NCI-H2029 (cell line): ENCODE measurements around the gene XIAP.
"Not testable (repeated sequence)": the region's sequence is repeated elsewhere in the genome, so short reads cannot be mapped to it uniquely, and the experiment has no call there.

Experiments
- DNase-seq: peaks from one replicate; lab custom pipeline; 2025; lab: John Stamatoyannopoulos, UW

The XIAP gene

DNA sequence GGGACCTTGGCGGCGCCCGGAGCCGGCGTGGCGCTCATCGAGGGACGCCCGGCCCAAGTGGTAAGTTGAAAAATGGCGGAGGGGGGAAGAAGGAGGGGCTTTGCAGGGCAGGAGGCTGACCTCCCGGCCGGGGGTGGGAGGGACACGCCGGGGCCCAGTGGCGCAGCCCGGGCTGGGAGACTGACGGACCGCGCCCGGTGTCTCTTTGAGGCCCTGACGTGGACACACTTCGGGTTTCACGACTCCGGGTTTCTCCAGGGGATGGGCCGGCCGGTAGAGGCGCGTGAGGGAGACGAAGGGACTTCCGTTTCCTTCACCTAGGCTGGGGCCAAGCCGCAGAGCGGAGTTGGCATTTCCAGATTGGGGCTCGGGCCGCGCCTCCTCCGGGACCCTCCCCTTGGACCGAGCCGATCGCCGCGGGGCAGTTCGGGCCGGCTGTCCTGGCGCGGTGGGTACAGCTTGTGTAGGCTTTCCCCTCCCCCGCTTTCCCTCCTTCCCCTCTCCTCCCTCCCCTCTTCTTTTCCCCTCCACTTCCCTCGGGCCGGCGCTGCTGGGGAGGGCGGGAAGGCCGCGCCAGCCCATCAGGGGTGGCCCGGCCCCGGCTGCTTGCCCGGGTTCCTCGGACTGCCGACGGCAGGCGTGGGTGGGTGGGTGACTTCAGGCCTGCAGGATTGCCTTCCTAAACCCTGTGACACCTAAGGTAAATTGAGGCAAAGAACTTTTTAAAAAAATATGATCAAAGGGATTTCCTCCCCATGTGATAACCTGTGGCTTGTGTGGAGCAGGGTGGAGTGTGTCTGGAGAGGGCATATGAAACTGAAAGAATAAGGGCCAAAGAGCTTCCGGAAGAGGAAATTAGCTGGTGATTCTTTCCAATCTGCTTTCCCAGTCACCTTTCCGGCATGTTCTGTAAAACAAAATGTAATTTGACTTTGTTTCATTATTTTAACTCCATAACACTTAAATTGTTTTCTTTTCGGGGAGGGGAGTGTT, at the start of gene XIAP:
TSS of gene XIAP (plus strand) at position 208 of the 993 bp plus-strand sequence. CDS start 25,610 bp downstream, outside the sequence.
- DNase-seq: peak; percentile 73

DNA sequence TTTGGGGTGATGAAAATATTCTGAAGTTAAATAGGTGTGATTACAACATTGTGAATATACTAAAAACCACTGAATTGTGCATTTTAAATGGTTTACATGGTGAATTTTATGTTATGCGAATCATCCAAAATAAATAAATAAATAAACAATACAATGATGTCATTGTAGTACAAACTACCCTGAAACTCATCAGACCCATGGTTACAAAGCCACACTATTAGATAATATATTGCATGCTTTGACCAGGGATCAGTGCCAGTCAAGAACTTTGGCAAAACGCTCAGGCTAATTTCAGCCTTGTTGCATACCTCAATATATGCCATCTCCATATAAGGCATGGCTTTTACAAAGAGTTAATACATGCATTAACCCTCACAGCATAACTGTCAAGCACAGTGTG, 45.5 kb upstream of the XIAP start:
- DNase-seq: no peak

DNA sequence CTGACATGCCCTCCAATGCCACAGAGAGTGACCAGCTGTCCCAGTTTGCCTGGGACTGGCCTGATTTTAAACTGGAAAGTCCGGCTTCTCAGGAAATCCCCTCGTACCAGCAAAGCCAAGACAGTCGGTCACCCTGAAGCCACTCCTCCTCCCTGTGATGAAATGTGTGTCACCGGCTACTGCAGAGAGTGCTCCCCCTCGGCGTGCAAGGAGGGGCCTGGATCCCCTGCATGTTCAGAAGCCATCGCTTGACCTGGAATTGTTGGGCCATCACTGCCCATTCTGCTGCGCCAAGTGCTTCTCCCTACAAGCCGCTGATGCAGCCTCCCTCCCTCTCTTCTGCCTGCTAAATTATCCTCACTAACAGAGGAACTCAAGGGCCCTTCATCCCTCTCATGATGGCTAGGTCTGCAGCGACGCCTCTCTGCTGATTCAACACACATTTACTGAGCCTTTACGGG, 44.9 kb upstream of the XIAP start:
- peak; percentile 58 for DNase-seq

DNA sequence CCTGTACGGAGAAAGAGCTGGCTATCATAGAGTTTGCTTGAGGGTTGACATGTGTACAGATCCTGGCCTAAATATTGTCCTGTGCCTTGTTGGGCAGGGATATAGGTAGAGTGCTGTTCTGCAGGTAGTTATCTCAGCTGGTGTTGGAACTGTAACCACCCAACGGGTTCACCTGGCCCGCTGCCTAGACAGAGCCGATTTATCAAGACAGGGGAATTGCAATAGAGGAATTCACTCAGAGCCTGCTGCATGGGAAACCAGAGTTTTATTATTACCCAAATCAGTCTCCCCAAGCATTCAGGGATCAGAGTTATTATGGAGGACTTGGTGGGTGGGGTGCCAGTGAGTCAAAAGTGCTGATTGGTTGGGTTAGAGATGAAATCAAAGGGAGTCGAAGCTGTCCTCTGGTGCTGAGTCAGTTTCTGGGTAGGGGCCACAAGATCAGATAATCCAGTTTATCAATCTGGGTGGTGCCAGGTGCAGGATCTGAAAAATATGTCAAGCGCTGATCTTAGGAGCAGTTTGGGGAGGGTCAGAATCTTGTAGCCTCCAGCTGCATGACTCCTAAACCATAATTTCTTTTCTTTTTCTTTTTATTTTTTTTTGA, 42.5 kb upstream of the XIAP start:
- no peak for DNase-seq

DNA sequence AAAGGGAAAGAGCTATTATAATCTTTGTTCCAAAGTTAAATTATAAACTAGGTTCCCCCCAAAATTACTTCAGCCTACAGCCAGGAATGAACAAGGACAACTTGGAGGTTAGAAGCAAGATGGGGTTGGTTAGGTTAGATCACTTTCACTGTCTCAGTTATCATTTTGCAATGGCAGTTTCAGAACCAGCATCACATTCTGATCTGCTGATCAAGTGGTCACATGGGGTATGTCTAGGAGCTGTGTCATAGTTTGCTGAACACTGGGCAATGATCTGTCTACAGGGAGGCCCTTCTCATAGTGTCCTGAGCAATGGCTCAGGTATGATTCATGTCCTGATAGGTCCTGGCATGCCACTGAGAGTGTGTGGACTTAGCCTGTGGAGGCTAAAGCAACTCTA, 41.6 kb upstream of the XIAP start:
- DNase-seq: no peak

DNA sequence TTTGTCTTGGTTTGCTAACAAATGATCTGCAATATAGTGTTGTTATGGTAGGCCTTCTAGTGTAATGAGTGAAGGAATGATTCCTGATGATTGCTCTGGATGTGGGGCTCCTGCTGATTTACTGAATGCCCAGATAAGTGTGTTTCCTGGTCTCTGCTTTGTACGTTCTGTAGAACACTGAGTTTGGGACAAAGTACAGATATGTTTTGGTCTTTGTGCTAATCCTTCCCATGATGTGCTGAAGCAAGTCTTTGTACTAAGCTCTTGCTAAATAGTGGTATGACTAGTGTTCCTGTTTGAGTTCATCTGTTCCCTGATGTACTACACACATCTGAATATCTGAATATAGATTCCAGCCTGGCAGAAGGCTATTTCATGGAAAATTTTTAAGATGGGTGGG, 36.9 kb upstream of the XIAP start:
- no peak for DNase-seq

DNA sequence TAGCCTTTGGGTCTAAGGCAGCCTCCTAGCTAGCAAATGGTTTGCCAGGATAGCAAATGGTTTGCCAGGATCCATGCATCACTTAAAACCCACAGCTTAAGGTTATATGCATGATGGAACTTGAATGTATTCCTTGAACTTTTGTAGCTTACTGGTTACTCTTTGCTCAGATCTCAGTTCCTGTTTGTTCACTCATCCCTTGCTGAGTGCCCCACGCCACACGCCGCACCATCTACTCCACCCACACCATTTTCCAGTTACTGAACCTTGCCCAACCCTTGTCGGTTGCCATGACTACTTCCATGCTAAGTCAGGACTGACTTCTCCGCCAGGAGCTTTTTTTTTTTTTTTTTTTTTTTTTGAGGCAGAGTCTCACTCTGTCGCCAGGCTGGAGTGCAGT, 29.5 kb upstream of the XIAP start:
- peak; percentile 31 for DNase-seq

DNA sequence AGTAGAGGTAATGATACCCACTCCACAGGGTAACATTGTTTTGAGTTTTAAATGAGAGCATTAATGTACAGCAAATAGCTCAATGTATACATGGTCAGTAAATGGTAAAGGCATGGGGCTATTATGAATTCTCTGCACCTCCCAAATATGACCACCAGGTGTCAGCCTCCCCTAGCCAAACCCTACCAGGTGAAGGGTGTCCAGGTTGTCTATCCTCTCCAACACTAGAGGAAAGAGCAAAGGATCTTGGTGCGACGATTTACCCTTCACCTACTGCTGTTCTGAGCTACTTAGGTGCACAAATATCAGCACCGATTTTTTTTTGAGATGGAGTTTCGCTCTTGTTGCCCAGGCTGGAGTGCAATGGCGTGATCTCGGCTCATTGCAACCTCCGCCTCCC, 26.5 kb upstream of the XIAP start:
- DNase-seq: peak; percentile 11

DNA sequence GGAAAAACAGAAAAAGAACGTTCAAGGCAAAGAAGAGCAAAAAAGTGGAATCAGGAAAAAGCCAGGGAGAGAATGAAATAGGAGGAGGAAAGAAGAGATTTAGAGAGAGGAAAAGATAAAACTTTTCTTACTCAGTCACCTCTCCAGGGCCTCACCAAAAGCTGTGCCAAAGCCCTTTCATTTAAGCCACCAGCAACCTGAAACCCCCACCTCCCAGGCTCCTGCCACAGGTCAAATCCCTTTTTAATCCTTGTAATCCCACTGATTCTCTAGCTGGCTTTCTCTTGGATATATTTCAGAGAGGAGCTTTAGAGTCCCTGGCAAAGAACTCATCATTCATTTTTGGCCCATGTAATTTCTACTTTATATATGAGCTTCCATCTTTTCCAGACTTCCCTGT, 25.7 kb upstream of the XIAP start:
- no peak for DNase-seq

DNA sequence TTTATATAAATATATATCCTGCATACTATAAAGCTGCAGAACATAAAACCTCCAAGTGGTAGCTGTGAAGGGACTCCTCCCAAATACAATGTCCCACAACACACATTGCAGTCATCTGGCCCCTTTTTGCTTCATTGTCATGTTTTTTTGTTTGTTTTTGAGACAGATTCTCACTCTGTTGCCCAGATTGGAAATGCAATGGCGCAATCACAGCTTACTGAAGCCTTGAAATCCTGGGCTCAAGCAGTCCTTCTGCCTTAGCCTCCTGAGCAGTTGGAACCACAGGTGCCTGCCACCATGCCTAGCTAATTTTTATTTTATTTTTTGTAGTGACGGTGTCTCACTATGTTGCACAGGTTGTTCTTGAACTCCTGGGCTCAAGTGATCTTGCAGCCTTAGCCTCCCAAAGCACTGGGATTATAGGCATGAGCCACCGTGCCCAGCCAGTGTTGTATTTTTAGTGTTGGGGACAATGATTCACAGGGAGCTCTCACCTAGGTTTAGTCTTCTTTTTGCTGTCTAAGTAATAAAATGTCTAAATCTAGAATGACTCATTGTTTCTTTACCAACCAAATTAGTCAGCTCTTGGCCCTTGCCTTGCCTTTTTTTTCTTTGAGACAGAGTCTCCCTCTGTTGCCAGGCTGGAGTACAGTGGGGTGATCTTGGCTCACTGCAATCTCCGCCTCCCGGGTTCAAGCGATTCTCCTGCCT, 24.0 kb upstream of the XIAP start:
- DNase-seq: no peak

DNA sequence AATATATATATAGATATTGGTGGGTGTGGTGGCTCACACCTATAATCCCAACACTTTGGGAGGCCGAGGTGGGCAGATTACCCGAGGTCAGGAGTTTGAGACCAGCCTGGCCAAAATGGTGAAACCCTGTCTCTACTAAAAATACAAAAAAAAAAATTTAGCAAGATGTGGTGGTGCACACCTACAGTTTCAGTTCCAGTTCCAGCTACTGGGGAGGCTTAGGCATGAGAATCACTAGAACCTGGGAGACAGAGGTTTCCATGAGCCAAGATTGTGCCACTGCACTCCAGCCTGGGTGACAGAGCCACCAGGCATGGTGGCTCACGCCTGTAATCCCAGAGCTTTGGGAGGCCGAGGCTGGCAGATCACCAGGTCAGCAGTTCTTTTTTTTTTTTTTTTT, 14.7 kb upstream of the XIAP start:
- not testable (repeated sequence) for DNase-seq

DNA sequence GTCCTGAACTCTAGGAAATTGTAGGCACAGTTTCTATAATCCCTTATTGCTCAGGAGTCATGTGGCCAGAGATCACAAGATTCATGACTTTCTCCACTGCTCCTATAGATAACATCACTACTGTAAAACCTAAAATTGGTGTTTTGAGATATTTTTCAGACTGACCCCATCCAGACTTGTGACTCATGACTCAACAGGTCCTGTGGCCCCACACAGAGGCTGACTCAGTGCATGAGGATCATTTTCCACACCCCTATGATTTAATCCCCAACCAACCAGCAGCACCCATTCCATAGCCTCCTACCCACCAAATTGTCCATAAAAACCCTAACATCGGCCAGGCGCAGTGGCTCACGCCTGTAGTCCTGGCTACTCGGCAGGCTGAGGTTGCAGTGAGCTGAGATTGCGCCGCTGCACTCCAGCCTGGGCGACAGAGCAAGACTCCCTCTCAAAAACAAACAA, 13.2 kb upstream of the XIAP start:
- no peak for DNase-seq

DNA sequence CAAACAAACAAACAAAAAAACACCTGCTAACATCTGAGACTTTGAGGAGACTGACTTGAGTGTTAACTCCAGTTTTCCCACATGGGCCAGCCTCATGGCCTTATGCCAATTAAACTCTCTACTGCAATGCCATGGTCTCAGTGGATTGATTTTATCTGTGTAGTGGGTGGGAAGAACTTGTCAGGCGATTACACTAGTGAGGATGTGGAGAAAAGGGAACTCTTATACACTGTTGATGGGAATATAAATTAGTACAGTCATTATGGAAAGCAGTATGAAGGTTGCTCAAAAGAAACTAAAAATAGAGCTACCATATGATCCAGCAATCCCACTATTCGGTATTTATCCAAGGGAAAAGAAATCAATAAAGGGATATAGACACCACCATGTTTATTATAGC, 12.8 kb upstream of the XIAP start:
- DNase-seq: no peak

DNA sequence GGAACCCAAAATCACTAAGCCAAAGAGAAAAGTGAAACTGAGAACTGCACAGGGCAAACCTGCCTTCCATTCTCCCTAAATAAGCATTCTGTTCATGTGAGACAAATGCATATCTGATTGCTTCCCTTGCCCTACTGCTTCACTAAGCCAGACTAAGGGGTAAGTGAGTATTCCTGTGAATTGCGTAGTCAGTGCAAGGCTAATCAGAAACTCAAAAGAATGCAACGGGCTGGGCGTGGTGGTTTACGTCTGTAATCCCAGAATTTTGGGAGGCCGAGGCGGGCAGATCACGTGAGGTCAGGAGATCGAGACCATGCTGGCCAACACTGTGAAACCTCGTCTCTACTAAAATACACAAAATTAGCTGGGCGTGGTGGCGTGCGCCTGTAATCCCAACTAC, 10.8 kb upstream of the XIAP start:
- no peak for DNase-seq

DNA sequence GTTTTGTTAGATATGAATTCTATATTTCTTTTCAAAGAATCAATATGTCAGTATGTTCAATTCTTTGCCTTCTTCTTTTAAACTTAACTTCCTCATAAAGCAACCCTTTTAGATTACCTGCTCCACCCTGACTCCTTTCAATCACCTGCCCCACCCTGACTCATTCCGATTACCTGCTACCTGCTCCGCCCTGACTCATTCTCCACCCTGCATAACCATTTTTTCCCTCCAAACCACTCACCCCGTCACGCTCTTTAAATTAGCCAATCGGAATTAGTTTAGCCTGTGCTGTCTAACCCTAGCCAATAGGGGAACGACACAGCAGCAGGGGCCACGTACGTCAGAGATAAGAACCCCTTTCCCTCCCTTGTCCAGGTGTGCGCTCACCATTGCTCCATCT, 9.9 kb upstream of the XIAP start:
- not testable (repeated sequence) for DNase-seq

DNA sequence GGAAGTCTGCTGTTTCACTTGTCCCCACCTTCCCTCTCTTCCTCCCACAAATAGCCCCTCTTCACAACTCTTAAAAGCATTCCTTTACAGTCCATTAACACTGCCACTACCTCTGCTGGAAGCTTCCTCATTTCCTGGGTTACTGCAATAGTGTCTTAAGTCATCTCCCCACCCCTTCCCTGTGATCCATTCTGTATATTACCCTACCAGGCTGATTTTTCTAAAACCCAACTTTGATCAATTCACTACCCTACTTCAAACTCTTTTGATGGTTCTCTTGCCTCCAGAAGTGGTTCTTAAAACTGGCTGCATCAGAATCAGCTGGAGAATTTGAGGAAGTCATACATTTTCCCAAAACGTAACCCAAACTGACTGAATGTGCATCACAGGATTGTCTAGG, 8.8 kb upstream of the XIAP start:
- DNase-seq: no peak

DNA sequence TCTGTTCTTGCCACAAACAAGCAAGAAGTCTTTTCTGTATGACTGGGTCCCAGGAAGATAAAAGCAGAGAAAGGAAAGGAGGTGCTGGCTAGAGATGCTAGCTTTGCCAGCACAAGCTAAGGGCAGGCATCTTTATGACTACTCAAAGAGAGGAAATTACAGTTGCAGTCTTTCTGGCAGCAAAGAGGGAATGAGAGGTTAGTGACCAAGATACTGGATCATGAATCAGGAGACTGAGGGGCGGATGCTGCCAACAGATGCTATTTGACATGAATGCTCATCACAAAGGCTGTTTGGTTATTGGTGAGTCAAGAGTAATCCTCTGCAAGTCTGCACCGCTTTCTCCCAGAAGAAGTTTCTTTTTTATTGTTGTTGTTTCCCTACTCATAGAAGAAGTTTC, 5.5 kb upstream of the XIAP start:
- DNase-seq: no peak

DNA sequence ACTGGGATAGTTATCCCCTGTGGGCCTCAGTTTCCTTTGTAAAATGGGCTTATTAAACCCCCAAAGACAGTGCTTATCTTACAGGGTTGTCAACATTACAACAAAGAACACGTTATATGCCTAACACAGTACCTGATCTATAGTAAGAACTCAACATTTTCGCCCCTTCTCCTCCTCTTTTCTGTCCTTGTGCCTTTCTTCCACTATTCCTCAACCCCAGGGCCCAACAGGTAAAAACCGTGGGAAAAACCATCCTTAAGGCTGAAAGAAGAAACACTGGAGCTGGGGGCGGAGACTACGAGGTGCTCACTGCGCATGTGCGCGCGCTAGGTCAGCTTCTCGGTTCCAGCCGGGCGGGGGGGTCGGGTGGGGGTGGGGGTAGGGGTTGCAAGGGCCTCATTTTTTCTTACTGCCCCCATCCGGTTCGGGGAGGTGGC, 426 bp upstream of the XIAP start:
- DNase-seq: peak; percentile 72

DNA sequence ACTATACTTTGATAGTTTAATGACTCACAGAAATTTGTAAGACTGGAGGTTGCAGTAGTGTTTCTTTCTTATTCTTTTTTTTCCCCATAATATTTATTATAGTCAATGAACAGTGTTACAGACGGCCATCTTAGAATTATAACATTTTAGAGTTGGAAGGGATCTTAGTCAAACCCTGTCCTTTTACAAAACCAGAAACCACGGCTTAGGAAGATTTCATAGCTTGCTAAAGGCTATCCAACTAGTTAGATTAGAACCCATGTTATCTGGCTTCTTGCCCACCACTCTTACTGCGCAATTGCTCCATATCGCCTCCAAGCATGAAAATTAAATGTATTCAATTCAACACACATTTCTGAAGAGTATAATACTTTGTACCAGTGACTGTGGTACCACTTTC, 1.1 kb downstream of the XIAP start:
- no peak for DNase-seq

DNA sequence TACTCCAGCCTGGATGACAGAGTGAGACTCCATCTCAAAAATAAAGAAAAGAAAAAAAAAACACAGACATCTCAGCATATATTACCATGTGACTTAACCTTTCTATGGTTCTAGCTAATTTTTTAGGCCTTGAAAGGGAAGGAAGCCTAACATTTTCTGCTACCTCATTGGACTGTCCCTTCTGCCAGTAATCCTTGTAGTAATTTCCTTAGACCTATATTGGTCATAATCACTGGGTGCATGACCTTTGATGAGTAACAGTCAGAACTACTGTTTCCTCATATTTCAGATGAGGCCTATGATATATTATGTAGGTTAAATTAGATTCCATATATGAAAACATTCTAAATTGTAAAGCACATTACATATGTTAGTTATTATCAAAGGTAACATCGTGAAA, 9.6 kb downstream of the XIAP start:
- no peak for DNase-seq

DNA sequence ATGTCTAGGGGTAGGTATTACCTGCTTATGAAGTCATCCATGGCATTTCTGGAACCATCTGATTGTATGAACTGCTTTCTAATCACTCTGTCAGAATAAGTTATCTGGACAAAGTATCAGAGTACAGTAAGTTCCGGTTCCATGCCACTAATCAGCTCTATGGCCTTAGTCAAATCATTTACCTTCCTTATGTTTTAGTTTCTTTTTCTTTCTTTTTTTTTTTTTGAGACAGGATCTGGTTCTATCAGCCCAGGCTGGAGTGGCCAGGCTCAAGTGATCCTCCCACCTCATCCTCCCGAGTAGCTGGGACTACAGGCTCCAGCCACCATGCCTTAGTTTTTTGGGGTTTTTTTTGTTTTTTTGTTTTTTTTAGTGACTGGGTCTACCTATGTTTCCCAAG, 11.5 kb downstream of the XIAP start:
- DNase-seq: no peak

DNA sequence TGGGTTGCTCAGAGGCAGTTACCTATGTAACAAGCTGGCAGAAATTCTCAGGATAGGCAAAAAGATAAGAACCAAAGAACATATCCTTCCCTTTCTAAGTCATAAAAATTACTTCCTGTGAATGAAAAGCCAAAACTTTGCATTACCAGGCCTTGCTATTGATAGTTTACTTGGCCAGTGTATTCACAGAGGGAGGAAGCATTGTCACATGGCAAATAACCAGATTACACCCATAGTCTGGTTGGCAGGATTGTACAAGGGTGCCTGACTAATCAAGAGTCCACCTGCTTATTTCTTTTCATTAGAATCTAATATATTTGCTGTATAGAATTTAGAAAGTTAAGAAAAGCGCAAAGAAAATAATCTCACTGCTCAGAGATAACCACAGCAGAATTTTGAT, 14.1 kb downstream of the XIAP start:
- no peak for DNase-seq

DNA sequence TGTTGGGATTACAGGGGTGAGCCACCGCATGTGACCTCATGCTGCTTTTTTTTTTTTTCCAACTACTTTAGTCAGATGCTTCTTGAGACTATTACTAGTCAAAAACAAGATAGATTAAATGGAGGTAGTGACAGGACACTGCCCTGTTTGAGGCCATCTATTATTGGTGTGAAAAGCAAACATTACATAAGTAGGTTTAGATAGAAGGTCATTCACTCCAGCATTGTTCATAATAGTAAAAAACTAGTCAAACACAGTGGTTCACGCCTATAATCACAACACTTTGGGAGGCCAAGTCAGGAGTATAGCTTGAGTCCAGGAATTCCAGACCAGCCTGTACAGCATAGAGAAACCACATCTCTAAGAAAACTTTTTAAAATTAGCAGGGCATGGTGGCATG, 16.3 kb downstream of the XIAP start:
- no peak for DNase-seq
